Vagina (tissue), 2 donors: ENCODE data around the gene EYA4.

Source experiments
- CTCF ChIP-seq, 3 experiments: fragments of 450-650 bp in 2 of 3; fragments of 200-600 bp in 1 of 3; sonication (generic) in 1 of 3; IDR thresholded peaks; one replicate each; pipeline ENCODE4 v1.5.1; 2017 to 2019; ENCODE audit warnings: antibody characterized with exemption in 3 of 3, mild to moderate bottlenecking in 2 of 3, moderate library complexity in 2 of 3
- POLR2A ChIP-seq, 2 donors: fragments of 450-650 bp; IDR thresholded peaks; one replicate each; pipeline ENCODE4 v1.6.1; 2017; ENCODE audit warnings: antibody characterized with exemption in 2 of 2, mild to moderate bottlenecking in 2 of 2, moderate library complexity in 2 of 2

DNA sequence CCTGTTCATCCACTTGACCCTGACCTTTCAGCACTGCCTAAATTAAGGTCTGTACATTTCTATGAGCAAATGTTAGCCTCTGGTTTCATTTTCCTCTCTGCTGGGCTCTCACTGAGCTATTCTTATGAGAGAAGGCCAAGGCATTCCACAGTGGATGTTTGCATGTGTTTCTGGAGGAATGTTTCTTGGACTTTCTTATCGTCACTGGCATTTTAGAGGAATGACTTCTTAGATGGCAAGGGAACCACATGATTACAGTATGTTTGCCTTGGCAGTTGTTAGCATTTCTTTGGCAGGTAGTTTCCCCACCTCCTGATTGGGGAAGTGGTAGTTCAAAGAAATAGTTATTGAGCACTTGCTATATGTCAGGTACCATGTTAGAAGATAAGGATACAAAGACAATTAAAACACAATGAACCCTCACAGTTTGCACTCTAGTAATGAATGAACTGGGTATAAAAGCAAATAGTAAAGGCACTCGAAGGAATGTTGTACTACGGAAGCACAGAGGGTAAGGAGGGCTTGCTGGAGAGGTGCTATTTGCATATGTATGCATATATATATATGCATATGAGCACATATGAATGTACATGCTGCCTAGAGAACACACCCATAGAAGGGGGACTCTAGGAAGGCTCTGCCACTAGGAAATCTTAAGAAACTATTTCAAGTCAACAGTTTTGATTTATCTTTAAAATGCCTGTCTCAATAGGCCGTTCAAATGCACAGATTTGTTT, 307.4 kb downstream of the EYA4 start:
- TF ChIP-seq POLR2A (IDR thresholded peaks at IDR 0.05) = no peak
- TF ChIP-seq CTCF (IDR thresholded peaks at IDR 0.05) = no peak
